Measurements from ENCODE around the gene PRR23E.

Gene PRR23E

DNA sequence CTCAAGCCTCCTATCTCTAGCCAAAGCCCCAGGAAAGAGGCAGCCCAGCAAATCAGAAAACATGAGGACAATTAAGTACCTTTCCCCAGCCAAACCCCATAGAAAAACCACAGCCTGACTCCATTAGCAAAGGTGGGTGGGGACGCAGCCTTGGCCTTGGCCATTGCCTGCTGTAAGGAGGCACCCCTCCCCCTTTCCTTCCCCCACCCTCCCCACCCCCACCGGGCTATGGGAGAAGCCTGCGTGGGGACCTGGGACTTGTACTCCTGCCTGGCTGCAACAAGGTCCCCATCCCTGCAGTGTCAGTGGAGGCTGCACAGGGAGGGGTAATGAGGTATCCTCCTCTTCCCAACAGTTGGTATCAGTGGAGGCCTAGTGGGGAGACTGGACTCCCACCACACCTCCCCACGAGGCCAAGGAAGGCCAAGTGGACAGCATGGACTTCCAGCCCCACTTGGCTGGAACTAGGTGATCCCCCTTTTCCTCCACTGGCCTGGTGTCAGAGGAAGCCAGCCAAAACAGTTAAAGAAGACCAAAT lies 20.5 kb downstream of the PRR23E start:
- TF ChIP-seq, protein P1, sequence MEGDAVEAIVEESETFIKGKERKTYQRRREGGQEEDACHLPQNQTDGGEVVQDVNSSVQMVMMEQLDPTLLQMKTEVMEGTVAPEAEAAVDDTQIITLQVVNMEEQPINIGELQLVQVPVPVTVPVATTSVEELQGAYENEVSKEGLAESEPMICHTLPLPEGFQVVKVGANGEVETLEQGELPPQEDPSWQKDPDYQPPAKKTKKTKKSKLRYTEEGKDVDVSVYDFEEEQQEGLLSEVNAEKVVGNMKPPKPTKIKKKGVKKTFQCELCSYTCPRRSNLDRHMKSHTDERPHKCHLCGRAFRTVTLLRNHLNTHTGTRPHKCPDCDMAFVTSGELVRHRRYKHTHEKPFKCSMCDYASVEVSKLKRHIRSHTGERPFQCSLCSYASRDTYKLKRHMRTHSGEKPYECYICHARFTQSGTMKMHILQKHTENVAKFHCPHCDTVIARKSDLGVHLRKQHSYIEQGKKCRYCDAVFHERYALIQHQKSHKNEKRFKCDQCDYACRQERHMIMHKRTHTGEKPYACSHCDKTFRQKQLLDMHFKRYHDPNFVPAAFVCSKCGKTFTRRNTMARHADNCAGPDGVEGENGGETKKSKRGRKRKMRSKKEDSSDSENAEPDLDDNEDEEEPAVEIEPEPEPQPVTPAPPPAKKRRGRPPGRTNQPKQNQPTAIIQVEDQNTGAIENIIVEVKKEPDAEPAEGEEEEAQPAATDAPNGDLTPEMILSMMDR (IDR thresholded peaks at IDR 0.05), result no peak

DNA sequence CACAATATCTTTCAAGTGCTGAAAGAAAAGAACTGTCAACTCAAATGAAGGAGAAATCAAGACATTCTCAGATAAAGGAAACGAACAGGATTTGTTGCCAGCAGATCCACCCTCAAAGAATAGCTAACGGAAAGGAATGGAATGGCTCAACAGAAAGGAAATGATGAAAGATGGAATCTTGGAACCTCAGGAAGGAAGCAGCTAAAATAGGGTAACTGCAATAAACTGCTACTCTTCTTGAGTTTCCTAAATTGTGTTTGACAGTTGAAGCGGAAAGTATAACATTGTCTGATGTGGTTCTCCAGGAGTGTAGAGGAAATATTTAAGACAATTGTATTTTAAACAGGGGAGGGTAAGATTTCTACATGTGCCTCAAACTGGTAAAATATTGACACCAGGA lies 22.0 kb downstream of the PRR23E start:
- TF ChIP-seq, protein P1 (IDR thresholded peaks at IDR 0.05), result no peak

DNA sequence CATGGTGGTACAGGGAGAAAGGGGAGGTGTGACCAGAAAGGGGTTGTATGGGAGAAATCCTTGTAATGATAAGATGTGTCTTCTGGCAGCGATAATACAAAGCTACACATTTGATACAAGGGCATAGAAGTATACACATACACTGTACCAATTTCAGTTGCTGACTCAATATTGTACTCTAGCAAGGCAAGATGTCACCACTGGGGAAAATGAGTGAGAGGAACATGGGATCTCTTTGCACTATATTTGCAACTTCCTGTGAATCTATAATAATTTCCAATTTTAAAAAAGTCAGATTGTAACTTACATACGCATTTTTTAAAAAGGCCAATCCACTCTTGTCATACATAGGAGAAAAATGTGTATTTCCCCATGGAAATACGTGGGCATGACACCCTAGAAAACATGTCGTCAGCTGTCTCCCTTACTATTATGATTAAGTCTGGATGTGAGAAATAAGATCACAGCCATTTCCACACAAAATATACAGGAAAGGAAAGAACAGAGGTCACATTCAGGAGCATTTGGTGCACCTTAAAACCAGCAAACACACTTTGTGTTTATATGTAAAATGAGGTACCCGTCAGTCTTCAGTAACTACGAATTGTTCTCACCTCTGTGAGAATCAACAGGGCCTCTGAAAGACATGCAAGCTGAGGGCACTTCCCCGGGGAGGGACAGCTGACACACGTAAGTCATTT lies 22.9 kb downstream of the PRR23E start:
- TF ChIP-seq, protein P1 (IDR thresholded peaks at IDR 0.05), result no peak

DNA sequence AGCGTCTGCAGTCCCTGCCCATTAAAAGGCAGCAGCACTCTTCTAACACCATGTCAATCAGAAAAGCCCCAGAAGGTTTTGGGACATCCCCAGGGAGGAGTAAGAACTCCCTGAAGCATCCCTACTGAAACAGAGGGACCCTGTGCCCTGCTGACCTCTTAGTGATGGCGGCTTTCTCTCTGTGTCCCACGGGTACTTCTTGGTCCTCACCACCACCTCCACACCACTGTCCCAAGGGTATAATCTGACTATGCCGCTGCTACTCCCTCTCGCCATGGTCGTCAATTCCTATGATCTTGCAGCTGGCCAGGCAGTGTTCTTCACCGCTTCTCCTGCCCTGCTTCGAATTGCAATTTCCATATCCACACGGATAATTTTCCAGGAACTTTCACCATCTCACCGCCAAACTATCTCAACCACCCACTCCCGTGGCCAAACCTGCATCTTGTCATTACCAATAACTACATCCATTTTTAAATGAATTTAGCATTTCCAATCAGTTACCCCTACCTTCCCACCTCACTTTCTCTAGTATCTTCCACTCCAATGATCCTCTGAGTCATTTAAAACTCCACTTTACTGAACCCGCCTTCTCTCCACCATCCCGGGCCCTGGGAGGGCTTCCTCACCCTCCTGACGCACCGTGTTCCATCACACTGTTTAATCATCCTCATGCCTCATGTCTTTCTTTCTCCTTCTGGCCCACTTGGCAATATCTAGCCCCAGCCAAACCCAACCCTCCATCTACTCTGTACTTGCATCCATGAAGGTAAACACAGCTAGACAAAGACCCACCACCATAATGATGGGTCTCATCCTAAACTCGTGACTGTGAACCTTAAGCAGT lies 23.7 kb downstream of the PRR23E start:
- TF ChIP-seq, protein P1 (IDR thresholded peaks at IDR 0.05), result no peak

DNA sequence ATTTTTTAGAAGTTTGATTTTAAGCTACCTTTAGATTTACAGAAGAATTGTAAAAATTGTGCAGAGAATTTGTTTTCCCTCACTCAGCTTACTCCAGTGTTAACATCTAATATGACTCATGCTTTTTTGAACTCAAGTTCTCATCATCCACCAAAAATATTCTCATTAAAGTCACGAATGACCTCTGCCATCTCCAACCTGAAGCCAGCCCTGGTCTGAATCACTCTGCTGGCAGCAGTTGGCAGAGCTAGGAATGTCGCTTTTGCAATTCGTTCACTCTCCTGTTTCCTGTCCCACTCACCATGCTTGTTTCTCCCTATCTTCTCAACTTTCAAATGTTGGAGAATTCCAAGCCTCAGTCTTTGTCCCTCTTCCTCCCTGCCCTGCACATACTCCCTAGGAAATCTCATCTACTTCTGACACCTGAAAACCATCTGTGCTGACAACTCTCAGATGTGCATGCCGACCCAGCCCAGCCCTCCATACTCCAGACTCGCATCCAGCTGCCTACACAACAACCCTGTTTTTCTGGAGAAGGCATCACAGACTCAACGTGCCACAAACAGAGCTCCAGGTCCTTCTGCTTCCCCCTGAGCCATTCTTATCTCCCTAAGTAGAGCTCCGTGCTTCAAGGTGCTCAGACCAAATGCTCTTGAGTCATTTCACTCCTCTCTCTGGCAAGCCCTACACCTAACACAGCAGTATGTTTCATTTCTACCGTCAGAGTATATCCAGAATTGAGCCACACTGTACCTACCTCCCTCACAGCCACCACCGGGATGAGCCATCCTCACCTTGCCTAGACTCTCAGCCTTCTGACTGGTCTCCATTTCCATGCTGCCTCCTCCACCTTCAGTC lies 24.9 kb downstream of the PRR23E start:
- TF ChIP-seq, protein P1 (IDR thresholded peaks at IDR 0.05), result no peak

DNA sequence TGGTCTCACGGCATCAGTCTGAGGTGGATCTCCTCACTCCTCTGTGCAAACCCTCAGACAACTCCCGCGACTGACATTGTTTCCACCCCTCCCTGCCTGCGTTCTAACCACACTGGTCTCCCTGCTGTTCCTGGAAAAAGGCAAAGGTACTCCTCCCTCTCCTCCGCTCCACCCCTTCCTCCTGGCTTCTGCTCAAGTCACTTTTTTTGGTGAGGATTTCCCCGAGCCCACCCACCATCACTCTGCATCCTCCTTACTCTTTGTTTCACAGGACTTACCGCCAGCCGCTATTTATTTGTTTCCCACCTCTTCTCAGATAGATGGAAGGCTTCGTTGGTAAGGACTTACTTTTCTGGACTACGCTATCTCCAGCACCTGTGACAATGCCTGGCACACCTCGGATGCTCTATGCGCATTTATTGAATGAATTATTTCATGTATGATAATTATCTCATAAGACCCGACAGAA lies 25.6 kb downstream of the PRR23E start:
- TF ChIP-seq, protein P1 (IDR thresholded peaks at IDR 0.05), result no peak

DNA sequence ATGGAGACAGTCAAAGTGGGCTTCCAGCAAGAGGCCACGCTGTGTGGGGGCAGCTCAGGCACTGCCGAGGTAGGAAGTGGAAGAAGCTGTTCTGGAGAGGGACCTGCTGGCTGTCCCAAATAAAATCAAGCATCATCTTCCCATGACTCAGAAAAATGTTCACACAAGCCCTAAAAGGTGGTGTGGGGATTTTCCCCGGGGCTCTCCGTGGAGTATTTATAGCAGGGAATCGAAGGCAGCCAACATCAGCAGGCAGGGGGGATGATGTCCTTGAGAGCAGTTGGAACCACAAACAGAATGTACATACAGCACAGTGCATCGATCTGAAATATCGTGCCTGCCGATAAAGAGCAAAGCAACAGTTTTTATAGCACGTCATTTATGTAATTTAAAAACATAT lies 27.6 kb downstream of the PRR23E start:
- TF ChIP-seq, protein P1 (IDR thresholded peaks at IDR 0.05), result no peak

Data from LNCAP (cell line).